Keratinocyte (primary cell): ENCODE measurements around the gene TMEM42. TPM values are rescaled to one million over a fixed set of nuclear protein-coding genes. Genes with fewer than 3 reads are reported as not detected.

ENCODE experiments used
- DNase-seq: peaks from one replicate; pipeline ENCODE4 v3.0.0-alpha.2; 2011; ENCODE audit warnings: low read depth, missing footprints, low spot score
- FAIRE-seq: peaks from 2 replicates; lab custom pipeline; 2011; peaks lifted over from hg19 to GRCh38; lab: Jason Lieb, UNC
- H2AFZ ChIP-seq: 2 replicates; pipeline ENCODE4 v1.6.0; 2012; ENCODE audit warnings: low read length, control low read depth, inconsistent platforms; ENCODE audit not compliant: control insufficient read depth
- H3K27ac ChIP-seq: 2 replicates; pipeline ENCODE4 v1.5.1; 2011; ENCODE audit warnings: low read length; ENCODE audit not compliant: control insufficient read depth, insufficient read depth
- H3K27me3 ChIP-seq: 3 replicates; pipeline ENCODE4 v1.6.0; 2011; ENCODE audit warnings: low read length; ENCODE audit not compliant: control insufficient read depth, insufficient read depth; ENCODE audit errors: extremely low read depth
- H3K36me3 ChIP-seq, 2 experiments: 2 replicates in 1 of 2; 3 replicates in 1 of 2; pipeline ENCODE4 v1.5.1; 2011; ENCODE audit warnings: low read length in 2 of 2, mild to moderate bottlenecking in 1 of 2; ENCODE audit not compliant: control insufficient read depth in 2 of 2, insufficient read depth in 2 of 2; ENCODE audit errors: extremely low read depth in 1 of 2
- H3K4me1 ChIP-seq: 3 replicates; pipeline ENCODE4 v1.5.1; 2011; ENCODE audit warnings: low read length; ENCODE audit not compliant: control insufficient read depth, insufficient read depth; ENCODE audit errors: extremely low read depth
- H3K4me2 ChIP-seq: 3 replicates; pipeline ENCODE4 v1.6.0; 2011; ENCODE audit warnings: low read depth, low read length; ENCODE audit not compliant: control insufficient read depth, insufficient read depth; ENCODE audit errors: extremely low read depth
- H3K4me3 ChIP-seq, 3 experiments: fragments of 200-600 bp in 1 of 3; sonication (generic) in 1 of 3; 2 replicates in 2 of 3; 3 replicates in 1 of 3; pipeline ENCODE4 v1.5.1; 2011 to 2016; ENCODE audit warnings: low read length in 3 of 3, mild to moderate bottlenecking in 3 of 3, control low read depth in 2 of 3, inconsistent platforms in 1 of 3, low read depth in 1 of 3, mixed read lengths in 1 of 3, mixed run types in 1 of 3, moderate library complexity in 1 of 3; ENCODE audit not compliant: control insufficient read depth in 2 of 3, insufficient read depth in 2 of 3; ENCODE audit errors: extremely low read depth in 1 of 3
- H3K79me2 ChIP-seq: 2 replicates; pipeline ENCODE4 v1.6.0; 2012; ENCODE audit warnings: low read length; ENCODE audit not compliant: control insufficient read depth, insufficient read depth
- H3K9ac ChIP-seq: 3 replicates; pipeline ENCODE4 v1.6.0; 2011; ENCODE audit warnings: low read length; ENCODE audit not compliant: control insufficient read depth, insufficient read depth; ENCODE audit errors: extremely low read depth
- H3K9me1 ChIP-seq: 3 replicates; pipeline ENCODE4 v1.6.0; 2011; ENCODE audit warnings: low read length; ENCODE audit not compliant: control insufficient read depth, insufficient read depth; ENCODE audit errors: extremely low read depth
- H3K9me3 ChIP-seq: 2 replicates; pipeline ENCODE4 v1.5.1; 2012; ENCODE audit warnings: low read depth, low read length; ENCODE audit not compliant: control insufficient read depth
- H4K20me1 ChIP-seq: 3 replicates; pipeline ENCODE4 v1.6.0; 2011; ENCODE audit warnings: low read length; ENCODE audit not compliant: control insufficient read depth, insufficient read depth; ENCODE audit errors: extremely low read depth
- EZH2 ChIP-seq: IDR thresholded peaks from one replicate; pipeline ENCODE4 v1.6.1; 2012; ENCODE audit warnings: inconsistent platforms, mild to moderate bottlenecking, low read length, moderate library complexity
- dilution Hi-C: fragments of 300-500 bp; cut with MboI; formaldehyde crosslinking; loops from one replicate; pipeline ENCODE4 v1.7.0; 2020; ENCODE audit warnings: low sequenced_read_pairs; ENCODE audit not compliant: extremely low pct_ligation_motif_present
- polyA plus RNA-seq, 5 experiments: library from polyadenylated mRNA; depleted of rRNA in 3 of 5; stranded (reverse) in 3 of 5; stranded (forward) in 1 of 5; unstranded in 1 of 5; fragments of >200 nt; gene quantifications; 1 replicate in 1 of 5; 2 replicates in 3 of 5; 3 replicates in 1 of 5; pipeline versions ENCODE4 v1.2.1 to v1.2.3, GENCODE V29; 2011 to 2012; ENCODE audit warnings: missing spikeins in 2 of 5, low read depth in 1 of 5, low replicate concordance in 1 of 5
- TF ChIP-seq, protein P1 (sequence below), 3 experiments: IDR thresholded peaks in 1 of 3; conservative IDR thresholded peaks in 1 of 3; optimal IDR thresholded peaks in 1 of 3; 2 replicates in 2 of 3; 3 replicates in 1 of 3; pipeline versions ENCODE3 to v1.5.1; 2011; ENCODE audit warnings: low read length in 3 of 3, mild to moderate bottlenecking in 3 of 3, moderate library complexity in 2 of 3, control low read depth in 1 of 3, inconsistent platforms in 1 of 3; ENCODE audit not compliant: insufficient read depth in 2 of 3; ENCODE audit errors: extremely low read depth in 1 of 3

TMEM42 gene
- polyA plus RNA-seq, 1 donor (not counting 4 experiments of a cell fraction or from before 2014, with no cell fraction given) = 19.5 TPM

DNA sequence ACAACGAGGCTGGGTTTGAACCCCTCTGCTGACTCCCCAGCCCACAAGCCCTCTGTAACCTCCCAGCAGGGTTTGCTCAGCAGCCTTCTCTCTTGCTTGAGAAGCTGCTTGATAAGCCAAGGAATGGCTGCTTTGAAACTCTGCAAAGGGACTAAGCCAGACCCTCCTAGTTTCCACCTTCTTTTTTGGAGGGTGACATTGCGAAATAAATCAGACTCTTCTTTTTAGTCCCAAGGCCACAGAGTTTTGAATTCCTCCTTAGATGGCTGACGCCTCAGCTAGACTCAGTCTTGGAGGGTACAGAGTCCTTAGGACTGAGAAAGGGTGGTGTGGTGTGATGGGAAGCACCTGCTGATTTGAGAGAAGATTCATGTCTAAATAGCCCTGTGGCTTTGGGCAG is 13.9 kb downstream of the TMEM42 start:
- DNase-seq = no peak
- H3K36me3 ChIP-seq = no peaks in the 10 kb centered on the region
- dilution Hi-C loops = no loop called here
- TF ChIP-seq, protein P1, sequence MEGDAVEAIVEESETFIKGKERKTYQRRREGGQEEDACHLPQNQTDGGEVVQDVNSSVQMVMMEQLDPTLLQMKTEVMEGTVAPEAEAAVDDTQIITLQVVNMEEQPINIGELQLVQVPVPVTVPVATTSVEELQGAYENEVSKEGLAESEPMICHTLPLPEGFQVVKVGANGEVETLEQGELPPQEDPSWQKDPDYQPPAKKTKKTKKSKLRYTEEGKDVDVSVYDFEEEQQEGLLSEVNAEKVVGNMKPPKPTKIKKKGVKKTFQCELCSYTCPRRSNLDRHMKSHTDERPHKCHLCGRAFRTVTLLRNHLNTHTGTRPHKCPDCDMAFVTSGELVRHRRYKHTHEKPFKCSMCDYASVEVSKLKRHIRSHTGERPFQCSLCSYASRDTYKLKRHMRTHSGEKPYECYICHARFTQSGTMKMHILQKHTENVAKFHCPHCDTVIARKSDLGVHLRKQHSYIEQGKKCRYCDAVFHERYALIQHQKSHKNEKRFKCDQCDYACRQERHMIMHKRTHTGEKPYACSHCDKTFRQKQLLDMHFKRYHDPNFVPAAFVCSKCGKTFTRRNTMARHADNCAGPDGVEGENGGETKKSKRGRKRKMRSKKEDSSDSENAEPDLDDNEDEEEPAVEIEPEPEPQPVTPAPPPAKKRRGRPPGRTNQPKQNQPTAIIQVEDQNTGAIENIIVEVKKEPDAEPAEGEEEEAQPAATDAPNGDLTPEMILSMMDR (optimal IDR thresholded peaks at IDR 0.05 in 1 of 3, IDR thresholded peaks at IDR 0.05 in 1 of 3, conservative IDR thresholded peaks at IDR 0.05 in 1 of 3; ENCODE audit: extremely low read depth in 1 of 3, insufficient read depth in 2 of 3, low read length in 3 of 3) = no peak
- no peak for TF ChIP-seq EZH2
- no peak for FAIRE-seq
- no peak overlapping the region for H3K9ac ChIP-seq
- no peaks in the 10 kb centered on the region for H3K9me3 ChIP-seq
- no peaks in the 10 kb centered on the region for H3K9me1 ChIP-seq
- no peaks in the 10 kb centered on the region for H3K79me2 ChIP-seq
- no peak overlapping the region for H3K4me2 ChIP-seq
- no peaks in the 10 kb centered on the region for H4K20me1 ChIP-seq
- no peak overlapping the region for H2AFZ ChIP-seq
- no peaks in the 10 kb centered on the region for H3K4me1 ChIP-seq
- H3K27me3 ChIP-seq = no peaks in the 10 kb centered on the region
- no peak overlapping the region for H3K27ac ChIP-seq
- no peak overlapping the region for H3K4me3 ChIP-seq

DNA sequence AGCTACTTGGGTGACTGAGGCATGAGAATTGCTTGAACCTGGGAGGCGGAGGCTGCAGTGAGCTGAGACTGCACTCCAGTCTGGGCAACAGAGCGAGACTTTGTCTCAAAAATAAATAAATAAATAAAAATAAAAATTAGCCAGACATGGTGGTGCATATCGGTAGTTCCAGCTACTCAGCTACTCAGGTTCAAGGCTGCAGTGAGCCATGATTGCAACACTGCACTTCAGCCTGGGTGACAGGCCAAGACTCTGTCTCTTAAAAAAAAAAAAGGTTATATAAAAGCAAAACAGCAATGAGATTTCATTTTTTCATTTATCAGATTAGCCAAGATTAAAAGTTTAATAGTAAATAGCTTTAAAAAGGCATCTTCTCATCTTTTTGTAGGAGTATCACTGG is 15.6 kb downstream of the TMEM42 start:
- H3K4me1 ChIP-seq = no peaks in the 10 kb centered on the region
- no peaks in the 10 kb centered on the region for H3K79me2 ChIP-seq
- H4K20me1 ChIP-seq = no peaks in the 10 kb centered on the region
- FAIRE-seq (no peak), DNase-seq (no peak)
- no peaks in the 10 kb centered on the region for H3K9me1 ChIP-seq
- H3K27ac ChIP-seq = no peak overlapping the region
- no peak overlapping the region for H3K9ac ChIP-seq
- H3K36me3 ChIP-seq = no peaks in the 10 kb centered on the region
- TF ChIP-seq EZH2 = no peak
- TF ChIP-seq, protein P1 (optimal IDR thresholded peaks at IDR 0.05 in 1 of 3, IDR thresholded peaks at IDR 0.05 in 1 of 3, conservative IDR thresholded peaks at IDR 0.05 in 1 of 3; ENCODE audit: extremely low read depth in 1 of 3, insufficient read depth in 2 of 3, low read length in 3 of 3) = no peak
- H2AFZ ChIP-seq = no peak overlapping the region
- no peak overlapping the region for H3K4me2 ChIP-seq
- no peak overlapping the region for H3K4me3 ChIP-seq
- H3K9me3 ChIP-seq = no peaks in the 10 kb centered on the region
- H3K27me3 ChIP-seq = no peaks in the 10 kb centered on the region
- dilution Hi-C loops = no loop called here
